Measurements from ENCODE around the gene CCDC102B. TPM values are rescaled to one million over a fixed set of nuclear protein-coding genes. Genes with fewer than 3 reads are reported as not detected.

CCDC102B gene
- polyA plus RNA-seq, 1 donor from 2014 or later: 8.7 TPM

DNA sequence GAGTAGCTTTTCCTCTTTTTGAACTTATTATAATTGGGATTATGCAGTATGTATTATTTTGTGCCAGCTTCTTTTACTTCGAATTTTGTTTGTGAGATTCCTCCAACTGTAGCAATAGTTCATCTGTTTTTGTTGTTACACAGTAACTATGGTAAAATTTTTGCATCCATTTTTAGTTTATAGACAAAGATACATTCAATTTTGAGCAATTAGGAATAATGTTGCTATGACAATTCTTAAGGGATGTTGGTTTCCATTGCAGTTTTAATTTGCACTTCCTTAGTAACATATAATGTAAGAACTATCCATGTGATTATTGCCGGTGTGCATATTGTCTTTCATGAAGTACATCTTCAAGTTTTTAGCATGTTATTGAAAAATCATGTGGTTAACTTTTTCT, 20.7 kb downstream of the CCDC102B start:
- Histone ChIP-seq H3K4me3 (ENCODE audit: low read length) (no peak overlapping the region), H2AFZ (ENCODE audit: low read depth, low read length) (no peak overlapping the region), H3K9me2 (ENCODE audit: insufficient read depth, low read length) (no peaks in the 10 kb centered on the region), H3K36me3 (ENCODE audit: insufficient read depth, low read length) (no peaks in the 10 kb centered on the region), H3K27ac (ENCODE audit: low read length) (no peak overlapping the region), H3K9ac (ENCODE audit: low read length) (no peak overlapping the region), H4K20me1 (ENCODE audit: insufficient read depth) (no peaks in the 10 kb centered on the region), H3K4me2 (ENCODE audit: low read length) (no peak overlapping the region), H3K9me3 (ENCODE audit: low read length) (no peaks in the 10 kb centered on the region), H3K79me2 (replicated peaks; ENCODE audit: insufficient read depth, low read length) (no peaks in the 10 kb centered on the region), H3K27me3 (ENCODE audit: insufficient read depth, low read depth, low read length) (no peaks in the 10 kb centered on the region), H3F3A (ENCODE audit: insufficient read depth, low read length, poor library complexity, severe bottlenecking) (no peaks in the 10 kb centered on the region)
- TF ChIP-seq RAD21 (conservative IDR thresholded peaks at IDR 0.05) (no peak), MXI1 (conservative IDR thresholded peaks at IDR 0.05; ENCODE audit: poor library complexity, severe bottlenecking) (no peak), SMC3 (conservative IDR thresholded peaks at IDR 0.05; ENCODE audit: poor library complexity) (no peak), TAF1 (IDR thresholded peaks at IDR 0.05; ENCODE audit: low read depth) (no peak), EZH2 (IDR thresholded peaks at IDR 0.05; ENCODE audit: borderline replicate concordance, insufficient read depth, low read length, poor library complexity, severe bottlenecking) (no peak), POLR2AphosphoS5 (IDR thresholded peaks at IDR 0.05) (no peak), EP300 (conservative IDR thresholded peaks at IDR 0.05; ENCODE audit: poor library complexity, severe bottlenecking) (no peak)
- TF ChIP-seq, protein P1, sequence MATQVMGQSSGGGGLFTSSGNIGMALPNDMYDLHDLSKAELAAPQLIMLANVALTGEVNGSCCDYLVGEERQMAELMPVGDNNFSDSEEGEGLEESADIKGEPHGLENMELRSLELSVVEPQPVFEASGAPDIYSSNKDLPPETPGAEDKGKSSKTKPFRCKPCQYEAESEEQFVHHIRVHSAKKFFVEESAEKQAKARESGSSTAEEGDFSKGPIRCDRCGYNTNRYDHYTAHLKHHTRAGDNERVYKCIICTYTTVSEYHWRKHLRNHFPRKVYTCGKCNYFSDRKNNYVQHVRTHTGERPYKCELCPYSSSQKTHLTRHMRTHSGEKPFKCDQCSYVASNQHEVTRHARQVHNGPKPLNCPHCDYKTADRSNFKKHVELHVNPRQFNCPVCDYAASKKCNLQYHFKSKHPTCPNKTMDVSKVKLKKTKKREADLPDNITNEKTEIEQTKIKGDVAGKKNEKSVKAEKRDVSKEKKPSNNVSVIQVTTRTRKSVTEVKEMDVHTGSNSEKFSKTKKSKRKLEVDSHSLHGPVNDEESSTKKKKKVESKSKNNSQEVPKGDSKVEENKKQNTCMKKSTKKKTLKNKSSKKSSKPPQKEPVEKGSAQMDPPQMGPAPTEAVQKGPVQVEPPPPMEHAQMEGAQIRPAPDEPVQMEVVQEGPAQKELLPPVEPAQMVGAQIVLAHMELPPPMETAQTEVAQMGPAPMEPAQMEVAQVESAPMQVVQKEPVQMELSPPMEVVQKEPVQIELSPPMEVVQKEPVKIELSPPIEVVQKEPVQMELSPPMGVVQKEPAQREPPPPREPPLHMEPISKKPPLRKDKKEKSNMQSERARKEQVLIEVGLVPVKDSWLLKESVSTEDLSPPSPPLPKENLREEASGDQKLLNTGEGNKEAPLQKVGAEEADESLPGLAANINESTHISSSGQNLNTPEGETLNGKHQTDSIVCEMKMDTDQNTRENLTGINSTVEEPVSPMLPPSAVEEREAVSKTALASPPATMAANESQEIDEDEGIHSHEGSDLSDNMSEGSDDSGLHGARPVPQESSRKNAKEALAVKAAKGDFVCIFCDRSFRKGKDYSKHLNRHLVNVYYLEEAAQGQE (IDR thresholded peaks at IDR 0.05; ENCODE audit: borderline replicate concordance): no peak
- TF ChIP-seq, protein P2, sequence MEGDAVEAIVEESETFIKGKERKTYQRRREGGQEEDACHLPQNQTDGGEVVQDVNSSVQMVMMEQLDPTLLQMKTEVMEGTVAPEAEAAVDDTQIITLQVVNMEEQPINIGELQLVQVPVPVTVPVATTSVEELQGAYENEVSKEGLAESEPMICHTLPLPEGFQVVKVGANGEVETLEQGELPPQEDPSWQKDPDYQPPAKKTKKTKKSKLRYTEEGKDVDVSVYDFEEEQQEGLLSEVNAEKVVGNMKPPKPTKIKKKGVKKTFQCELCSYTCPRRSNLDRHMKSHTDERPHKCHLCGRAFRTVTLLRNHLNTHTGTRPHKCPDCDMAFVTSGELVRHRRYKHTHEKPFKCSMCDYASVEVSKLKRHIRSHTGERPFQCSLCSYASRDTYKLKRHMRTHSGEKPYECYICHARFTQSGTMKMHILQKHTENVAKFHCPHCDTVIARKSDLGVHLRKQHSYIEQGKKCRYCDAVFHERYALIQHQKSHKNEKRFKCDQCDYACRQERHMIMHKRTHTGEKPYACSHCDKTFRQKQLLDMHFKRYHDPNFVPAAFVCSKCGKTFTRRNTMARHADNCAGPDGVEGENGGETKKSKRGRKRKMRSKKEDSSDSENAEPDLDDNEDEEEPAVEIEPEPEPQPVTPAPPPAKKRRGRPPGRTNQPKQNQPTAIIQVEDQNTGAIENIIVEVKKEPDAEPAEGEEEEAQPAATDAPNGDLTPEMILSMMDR (IDR thresholded peaks at IDR 0.05; ENCODE audit: poor library complexity, severe bottlenecking): no peak

DNA sequence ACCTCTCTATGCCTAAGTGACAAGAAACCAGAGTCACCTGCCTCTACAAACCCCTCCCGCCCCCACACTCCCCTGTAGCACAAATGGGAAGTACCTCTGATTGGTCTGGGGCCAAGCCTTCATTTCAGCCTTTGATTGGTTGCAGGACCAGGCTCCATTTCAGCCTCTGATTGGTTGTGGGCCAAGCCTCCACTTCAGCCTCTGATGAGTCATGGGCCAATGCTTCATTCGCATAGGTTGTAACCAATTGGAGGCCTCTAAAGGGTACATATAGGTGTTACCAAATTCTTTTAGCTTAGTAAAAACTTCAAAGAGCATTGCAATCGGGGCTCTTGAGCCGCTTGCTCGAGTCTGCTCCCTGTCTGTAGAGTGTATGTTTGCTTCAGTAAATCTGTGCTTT, 25.0 kb downstream of the CCDC102B start:
- no peak for TF ChIP-seq TAF1 (IDR thresholded peaks at IDR 0.05; ENCODE audit: low read depth)
- no peak for TF ChIP-seq SMC3 (conservative IDR thresholded peaks at IDR 0.05; ENCODE audit: poor library complexity)
- no peak for TF ChIP-seq MXI1 (conservative IDR thresholded peaks at IDR 0.05; ENCODE audit: poor library complexity, severe bottlenecking)
- TF ChIP-seq, protein P2 (IDR thresholded peaks at IDR 0.05; ENCODE audit: poor library complexity, severe bottlenecking): no peak
- no peak for TF ChIP-seq EZH2 (IDR thresholded peaks at IDR 0.05; ENCODE audit: borderline replicate concordance, insufficient read depth, low read length, poor library complexity, severe bottlenecking)
- no peak for TF ChIP-seq EP300 (conservative IDR thresholded peaks at IDR 0.05; ENCODE audit: poor library complexity, severe bottlenecking)

More for the DNA sequence above, 25.0 kb downstream of the CCDC102B start:
- H4K20me1 ChIP-seq (ENCODE audit: insufficient read depth): no peaks in the 10 kb centered on the region
- H3K36me3 ChIP-seq (ENCODE audit: insufficient read depth, low read length): no peaks in the 10 kb centered on the region
- H3K79me2 ChIP-seq (replicated peaks; ENCODE audit: insufficient read depth, low read length): no peaks in the 10 kb centered on the region
- no peaks in the 10 kb centered on the region for H3F3A ChIP-seq (ENCODE audit: insufficient read depth, low read length, poor library complexity, severe bottlenecking)
- H3K9me2 ChIP-seq (ENCODE audit: insufficient read depth, low read length): no peaks in the 10 kb centered on the region
- no peak overlapping the region for H2AFZ ChIP-seq (ENCODE audit: low read depth, low read length)
- H3K4me3 ChIP-seq (ENCODE audit: low read length): no peak overlapping the region
- no peak overlapping the region for H3K9ac ChIP-seq (ENCODE audit: low read length)
- no peak overlapping the region for H3K27ac ChIP-seq (ENCODE audit: low read length)
- no peak overlapping the region for H3K4me2 ChIP-seq (ENCODE audit: low read length)
- H3K27me3 ChIP-seq (ENCODE audit: insufficient read depth, low read depth, low read length): no peaks in the 10 kb centered on the region
- H3K9me3 ChIP-seq (ENCODE audit: low read length): no peaks in the 10 kb centered on the region

All from neural cell (in vitro differentiated cells).